Gastroesophageal sphincter (tissue), 3 donors: ENCODE measurements around the gene CPA2.

ENCODE experiments used
- POLR2A ChIP-seq, 2 donors: fragments of 450-650 bp; IDR thresholded peaks; one replicate each; pipeline ENCODE4 v1.6.1; 2017; ENCODE audit warnings: antibody characterized with exemption in 2 of 2, mild to moderate bottlenecking in 2 of 2, moderate library complexity in 1 of 2
- TF ChIP-seq, protein P1 (sequence below), 4 experiments: fragments of 200-600 bp in 2 of 4; fragments of 450-650 bp in 2 of 4; sonication (generic) in 1 of 4; IDR thresholded peaks; one replicate each; pipeline ENCODE4 v1.5.1; 2017 to 2019; ENCODE audit warnings: antibody characterized with exemption in 4 of 4, mild to moderate bottlenecking in 2 of 4, moderate library complexity in 2 of 4

DNA sequence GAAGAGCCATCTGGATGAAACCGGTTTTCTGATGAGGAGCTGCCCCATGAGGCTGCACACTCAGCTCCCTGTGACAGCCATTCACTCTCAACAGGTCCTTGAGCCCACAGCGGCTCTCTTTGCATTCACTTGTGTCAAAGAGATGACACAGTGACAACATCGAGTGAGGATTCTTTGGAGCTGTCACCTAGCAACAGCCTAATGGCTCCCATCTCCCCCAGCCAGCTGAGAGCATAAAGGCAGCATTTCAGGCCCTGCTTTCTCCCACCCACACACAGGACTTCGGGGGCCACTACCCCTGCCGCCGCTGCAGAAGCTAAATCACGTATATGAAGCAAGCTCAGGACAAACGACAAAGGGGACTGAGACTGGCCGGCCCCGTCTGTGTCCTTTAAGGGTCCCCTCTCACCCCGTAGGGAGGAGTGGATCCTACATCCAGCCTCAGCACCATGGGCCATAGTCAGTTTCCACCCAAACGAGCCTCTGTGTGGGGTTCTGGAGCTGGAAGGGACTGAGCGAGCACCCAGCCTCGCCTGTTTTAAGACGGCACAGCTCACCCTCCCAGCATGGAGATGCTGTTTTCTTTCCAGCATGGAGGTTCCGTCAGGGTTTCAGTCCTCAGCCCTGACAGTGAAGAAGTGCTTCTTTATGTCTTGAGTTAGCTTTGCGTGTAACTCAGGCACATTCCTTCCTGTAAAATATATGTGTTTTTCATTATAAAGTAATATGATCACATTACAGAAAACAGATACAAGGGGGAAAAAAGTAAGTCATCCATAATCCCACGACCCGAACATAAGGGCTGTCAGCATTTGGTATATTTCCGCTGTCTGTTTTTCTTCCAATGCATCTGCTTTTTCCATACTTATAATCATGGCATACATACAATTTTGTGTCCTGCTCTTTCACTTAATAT, 31.2 kb downstream of the CPA2 start:
- no peak for TF ChIP-seq POLR2A (IDR thresholded peaks at IDR 0.05)
- TF ChIP-seq, protein P1, sequence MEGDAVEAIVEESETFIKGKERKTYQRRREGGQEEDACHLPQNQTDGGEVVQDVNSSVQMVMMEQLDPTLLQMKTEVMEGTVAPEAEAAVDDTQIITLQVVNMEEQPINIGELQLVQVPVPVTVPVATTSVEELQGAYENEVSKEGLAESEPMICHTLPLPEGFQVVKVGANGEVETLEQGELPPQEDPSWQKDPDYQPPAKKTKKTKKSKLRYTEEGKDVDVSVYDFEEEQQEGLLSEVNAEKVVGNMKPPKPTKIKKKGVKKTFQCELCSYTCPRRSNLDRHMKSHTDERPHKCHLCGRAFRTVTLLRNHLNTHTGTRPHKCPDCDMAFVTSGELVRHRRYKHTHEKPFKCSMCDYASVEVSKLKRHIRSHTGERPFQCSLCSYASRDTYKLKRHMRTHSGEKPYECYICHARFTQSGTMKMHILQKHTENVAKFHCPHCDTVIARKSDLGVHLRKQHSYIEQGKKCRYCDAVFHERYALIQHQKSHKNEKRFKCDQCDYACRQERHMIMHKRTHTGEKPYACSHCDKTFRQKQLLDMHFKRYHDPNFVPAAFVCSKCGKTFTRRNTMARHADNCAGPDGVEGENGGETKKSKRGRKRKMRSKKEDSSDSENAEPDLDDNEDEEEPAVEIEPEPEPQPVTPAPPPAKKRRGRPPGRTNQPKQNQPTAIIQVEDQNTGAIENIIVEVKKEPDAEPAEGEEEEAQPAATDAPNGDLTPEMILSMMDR (IDR thresholded peaks at IDR 0.05): no peak
